Nephron (organoid): ENCODE measurements around the gene SEL1L.
"Not testable (repeated sequence)": the region's sequence is repeated elsewhere in the genome, so short reads cannot be mapped to it uniquely, and the experiment has no call there.

ENCODE experiments used
- H3K27ac Mint-ChIP-seq, 3 experiments: 2 replicates each; pipeline ENCODE4 v1.8.0; 2020; ENCODE audit warnings: mixed read lengths in 3 of 3, mild to moderate bottlenecking in 2 of 3, moderate library complexity in 1 of 3
- H3K27me3 Mint-ChIP-seq: 2 replicates; pipeline ENCODE4 v1.8.0; 2021; ENCODE audit warnings: low read depth, mild to moderate bottlenecking, moderate library complexity, mixed read lengths
- H3K36me3 Mint-ChIP-seq: 2 replicates; pipeline ENCODE4 v1.8.0; 2020; ENCODE audit warnings: low read depth, mixed read lengths
- H3K4me1 Mint-ChIP-seq: 2 replicates; pipeline ENCODE4 v1.8.0; 2020; ENCODE audit warnings: mixed read lengths
- H3K4me3 Mint-ChIP-seq, 3 experiments: 2 replicates each; pipeline ENCODE4 v1.8.0; 2020; ENCODE audit warnings: mild to moderate bottlenecking in 3 of 3, mixed read lengths in 3 of 3, moderate library complexity in 2 of 3
- H3K9me3 Mint-ChIP-seq: 2 replicates; pipeline ENCODE4 v1.8.0; 2020; ENCODE audit warnings: mixed read lengths
- CTCF ChIP-seq, 3 experiments: fragments of 200-600 bp; sonication (generic); IDR thresholded peaks; one replicate each; pipeline ENCODE4 v1.5.0; 2021; ENCODE audit warnings: antibody characterized with exemption in 3 of 3; ENCODE audit not compliant: unreplicated experiment in 3 of 3

SEL1L gene

DNA sequence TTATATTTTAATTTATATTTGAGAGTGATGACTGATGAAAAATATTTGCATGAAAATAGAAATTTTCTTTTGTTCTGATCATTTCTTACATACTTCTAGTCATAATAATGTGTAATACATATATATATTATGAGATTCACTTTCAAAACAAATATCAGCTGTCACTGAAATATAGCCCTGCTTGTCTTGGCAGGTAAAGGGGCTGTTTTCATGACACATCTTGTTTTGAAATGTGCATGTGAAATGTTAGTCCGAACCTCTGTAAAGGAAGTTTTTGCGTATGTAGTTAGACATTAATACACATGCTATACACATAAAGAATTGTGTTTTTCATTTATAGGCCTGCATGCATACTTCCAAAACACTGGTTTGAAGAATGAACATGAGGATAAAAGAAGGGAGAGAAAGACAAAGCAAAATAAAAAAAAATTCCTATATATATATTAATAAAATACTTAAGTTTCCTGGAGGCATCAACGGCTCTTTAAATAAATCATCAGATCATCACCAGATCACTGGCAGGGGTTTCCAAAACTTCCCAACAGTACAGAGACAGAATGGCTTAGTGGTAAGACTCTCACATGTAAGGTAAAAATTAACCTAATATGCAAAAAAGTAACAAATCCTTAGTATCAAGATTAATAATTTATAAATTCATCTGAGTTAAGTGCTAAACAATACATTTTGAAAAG, 60.1 kb downstream of the SEL1L start:
- Mint-ChIP-seq H3K4me3 (no peak overlapping the region), H3K36me3 (peaks cover 27% of the 10 kb centered on the region), H3K27ac (peak overlapping the region; percentile 5 to 62 (median 14)), H3K9me3 (no peaks in the 10 kb centered on the region), H3K4me1 (no peaks in the 10 kb centered on the region), H3K27me3 (no peaks in the 10 kb centered on the region)
- TF ChIP-seq CTCF (IDR thresholded peaks at IDR 0.05; ENCODE audit: unreplicated experiment in 3 of 3), result no peak

DNA sequence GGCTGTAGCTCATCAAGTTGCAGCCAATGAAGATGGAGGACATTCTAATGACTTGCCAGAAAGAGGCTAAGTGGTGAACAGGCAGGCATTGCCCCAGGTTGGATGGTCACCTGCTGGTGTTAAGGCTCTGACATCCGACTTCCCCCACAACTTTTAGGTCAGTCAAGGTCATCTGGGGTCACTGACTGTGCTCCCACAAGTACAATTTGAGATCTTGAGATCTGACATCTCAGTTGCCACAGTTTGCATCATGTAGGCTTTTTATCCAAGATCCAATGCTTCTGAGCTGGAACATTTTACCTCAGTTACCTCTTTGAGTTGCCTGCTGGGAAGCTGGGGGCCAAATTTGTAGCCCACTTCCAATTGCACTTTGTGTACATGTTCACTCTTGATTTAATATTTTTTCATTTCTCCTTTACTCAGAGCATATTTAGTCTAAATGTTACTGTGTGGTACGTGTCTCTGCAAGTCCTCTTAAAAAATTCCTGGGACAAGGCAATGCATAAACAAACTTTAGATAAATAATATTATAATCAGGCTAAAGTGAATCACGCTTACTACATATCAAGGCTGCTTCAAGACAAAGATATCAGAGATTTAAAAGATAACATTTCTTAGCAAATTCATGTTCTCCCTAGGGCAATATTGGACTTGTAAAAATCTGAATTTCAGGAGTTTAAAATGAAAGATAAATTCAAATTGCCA, 61.4 kb downstream of the SEL1L start:
- H3K27ac Mint-ChIP-seq, result no peak overlapping the region
- no peaks in the 10 kb centered on the region for H3K4me1 Mint-ChIP-seq
- H3K27me3 Mint-ChIP-seq, result no peaks in the 10 kb centered on the region
- peaks cover 20% of the 10 kb centered on the region for H3K36me3 Mint-ChIP-seq
- H3K4me3 Mint-ChIP-seq, result no peak overlapping the region
- no peak for TF ChIP-seq CTCF (IDR thresholded peaks at IDR 0.05; ENCODE audit: unreplicated experiment in 3 of 3)
- H3K9me3 Mint-ChIP-seq, result no peaks in the 10 kb centered on the region

DNA sequence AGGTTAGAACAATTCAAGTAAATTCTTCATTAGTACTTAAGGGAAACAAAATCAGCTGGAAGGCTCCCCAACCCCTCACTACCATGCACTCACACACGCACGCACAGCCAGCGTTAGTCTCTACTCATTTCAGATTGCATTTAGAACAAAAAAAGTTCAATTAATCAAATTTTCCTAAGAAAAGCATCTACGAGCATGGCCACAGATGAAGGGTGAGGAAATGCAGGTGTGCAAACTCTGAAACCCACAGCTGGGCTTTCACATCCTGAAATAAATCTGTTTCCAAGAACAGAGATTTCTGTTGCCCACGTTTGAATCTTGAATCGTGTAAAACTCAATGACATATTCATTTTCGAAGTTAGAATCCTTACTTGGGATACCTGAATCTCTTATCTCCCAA, 62.6 kb downstream of the SEL1L start:
- H3K4me3 Mint-ChIP-seq, result no peak overlapping the region
- no peaks in the 10 kb centered on the region for H3K9me3 Mint-ChIP-seq
- no peaks in the 10 kb centered on the region for H3K27me3 Mint-ChIP-seq
- H3K4me1 Mint-ChIP-seq, result no peaks in the 10 kb centered on the region
- no peak for TF ChIP-seq CTCF (IDR thresholded peaks at IDR 0.05; ENCODE audit: unreplicated experiment in 3 of 3)
- H3K36me3 Mint-ChIP-seq, result peaks cover 15% of the 10 kb centered on the region
- no peak overlapping the region for H3K27ac Mint-ChIP-seq

- H3K27ac Mint-ChIP-seq, H3K4me3 Mint-ChIP-seq, H3K9me3 Mint-ChIP-seq, H3K4me1 Mint-ChIP-seq, H3K27me3 Mint-ChIP-seq: not testable (repeated sequence)
- peaks cover 11% of the 10 kb centered on the region for H3K36me3 Mint-ChIP-seq
These were observed 63.2 kb downstream of the SEL1L start for GRCh38 chr14:81470557-81470826.

- Mint-ChIP-seq H3K27ac (peak overlapping the region in 1 of 3 experiments; percentile 21), H3K27me3 (no peaks in the 10 kb centered on the region), H3K4me3 (no peak overlapping the region), H3K4me1 (peaks cover 6% of the 10 kb centered on the region), H3K36me3 (no peaks in the 10 kb centered on the region), H3K9me3 (peaks cover 3% of the 10 kb centered on the region)
- TF ChIP-seq CTCF (IDR thresholded peaks at IDR 0.05; ENCODE audit: unreplicated experiment in 3 of 3), result no peak
These were observed 66.8 kb downstream of the SEL1L start for GRCh38 chr14:81466854-81467253.

- H3K27me3 Mint-ChIP-seq, result peaks cover 4% of the 10 kb centered on the region
- peak overlapping the region; percentile 47 to 56 (median 51) for H3K4me3 Mint-ChIP-seq
- no peak overlapping the region for H3K27ac Mint-ChIP-seq
- H3K9me3 Mint-ChIP-seq, result peaks cover 3% of the 10 kb centered on the region
- peaks cover 6% of the 10 kb centered on the region for H3K4me1 Mint-ChIP-seq
- no peaks in the 10 kb centered on the region for H3K36me3 Mint-ChIP-seq
- TF ChIP-seq CTCF (IDR thresholded peaks at IDR 0.05; ENCODE audit: unreplicated experiment in 3 of 3), result no peak
These were observed 68.0 kb downstream of the SEL1L start for GRCh38 chr14:81465507-81466228.

DNA sequence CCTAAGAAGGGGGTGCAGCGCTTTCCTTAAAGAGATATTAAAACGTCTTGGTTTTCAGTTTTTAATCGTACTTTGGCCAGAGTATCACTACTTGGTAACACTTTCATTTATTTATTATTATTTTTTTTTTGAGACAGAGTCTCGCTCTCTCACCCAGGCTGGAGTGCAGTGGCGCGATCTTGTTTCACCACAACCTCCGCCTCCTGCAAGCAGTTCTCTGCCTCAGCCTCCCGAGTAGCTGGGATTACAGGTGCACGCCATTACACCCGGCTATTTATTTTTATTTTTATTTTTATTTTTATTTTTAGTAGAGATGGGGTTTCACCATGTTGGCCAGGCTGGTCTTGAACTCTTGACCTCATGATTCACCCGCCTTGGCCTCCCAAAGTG, 68.7 kb downstream of the SEL1L start:
- H3K4me1 Mint-ChIP-seq, H3K9me3 Mint-ChIP-seq, H3K27me3 Mint-ChIP-seq, H3K36me3 Mint-ChIP-seq: not testable (repeated sequence)
- H3K27ac Mint-ChIP-seq, result peak overlapping the region; percentile 57 to 94 (median 86)
- H3K4me3 Mint-ChIP-seq, result peak overlapping the region; percentile 69 to 83 (median 80)
